ENCODE measurements around the gene SLC5A11.
"Not testable (repeated sequence)": the region's sequence is repeated elsewhere in the genome, so short reads cannot be mapped to it uniquely, and the experiment has no call there.

The SLC5A11 gene

DNA sequence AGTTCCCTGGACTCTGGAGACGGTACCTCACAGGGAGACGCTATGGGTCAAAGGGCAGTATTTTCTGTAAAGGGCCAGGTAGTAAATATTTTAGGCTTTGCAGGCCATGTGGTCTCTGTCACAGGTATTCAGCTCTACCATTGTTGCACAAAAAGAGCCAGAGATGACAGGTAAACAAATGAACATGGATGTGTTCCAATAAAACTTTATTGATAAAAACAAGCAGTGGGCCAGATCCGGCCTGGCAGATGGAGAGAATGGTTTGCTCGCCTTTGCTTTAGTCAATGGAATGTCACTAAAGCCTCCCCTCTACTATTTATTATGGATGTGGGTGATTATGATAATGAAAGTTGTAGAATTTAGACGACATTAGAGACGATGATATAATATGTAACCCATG is 8.9 kb upstream of the SLC5A11 start:
- TF ChIP-seq, protein P1, sequence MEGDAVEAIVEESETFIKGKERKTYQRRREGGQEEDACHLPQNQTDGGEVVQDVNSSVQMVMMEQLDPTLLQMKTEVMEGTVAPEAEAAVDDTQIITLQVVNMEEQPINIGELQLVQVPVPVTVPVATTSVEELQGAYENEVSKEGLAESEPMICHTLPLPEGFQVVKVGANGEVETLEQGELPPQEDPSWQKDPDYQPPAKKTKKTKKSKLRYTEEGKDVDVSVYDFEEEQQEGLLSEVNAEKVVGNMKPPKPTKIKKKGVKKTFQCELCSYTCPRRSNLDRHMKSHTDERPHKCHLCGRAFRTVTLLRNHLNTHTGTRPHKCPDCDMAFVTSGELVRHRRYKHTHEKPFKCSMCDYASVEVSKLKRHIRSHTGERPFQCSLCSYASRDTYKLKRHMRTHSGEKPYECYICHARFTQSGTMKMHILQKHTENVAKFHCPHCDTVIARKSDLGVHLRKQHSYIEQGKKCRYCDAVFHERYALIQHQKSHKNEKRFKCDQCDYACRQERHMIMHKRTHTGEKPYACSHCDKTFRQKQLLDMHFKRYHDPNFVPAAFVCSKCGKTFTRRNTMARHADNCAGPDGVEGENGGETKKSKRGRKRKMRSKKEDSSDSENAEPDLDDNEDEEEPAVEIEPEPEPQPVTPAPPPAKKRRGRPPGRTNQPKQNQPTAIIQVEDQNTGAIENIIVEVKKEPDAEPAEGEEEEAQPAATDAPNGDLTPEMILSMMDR (IDR thresholded peaks at IDR 0.05; ENCODE audit: extremely low read depth, insufficient read depth, missing control alignments), result no peak
- in situ Hi-C loops (cut with MboI; ENCODE audit: low pct_unique_long_range_greater_than_20kb, low sequenced_read_pairs, unreplicated experiment), result no loop called here
- no peak for DNase-seq (ENCODE audit: low spot score)

GRCh38 chr16:24837969-24838368 is 7.8 kb upstream of the SLC5A11 start:
- DNase-seq (ENCODE audit: low spot score), result no peak
- in situ Hi-C loops (cut with MboI; ENCODE audit: low pct_unique_long_range_greater_than_20kb, low sequenced_read_pairs, unreplicated experiment), result no loop called here
- TF ChIP-seq, protein P1 (IDR thresholded peaks at IDR 0.05; ENCODE audit: extremely low read depth, insufficient read depth, missing control alignments), result no peak

DNA sequence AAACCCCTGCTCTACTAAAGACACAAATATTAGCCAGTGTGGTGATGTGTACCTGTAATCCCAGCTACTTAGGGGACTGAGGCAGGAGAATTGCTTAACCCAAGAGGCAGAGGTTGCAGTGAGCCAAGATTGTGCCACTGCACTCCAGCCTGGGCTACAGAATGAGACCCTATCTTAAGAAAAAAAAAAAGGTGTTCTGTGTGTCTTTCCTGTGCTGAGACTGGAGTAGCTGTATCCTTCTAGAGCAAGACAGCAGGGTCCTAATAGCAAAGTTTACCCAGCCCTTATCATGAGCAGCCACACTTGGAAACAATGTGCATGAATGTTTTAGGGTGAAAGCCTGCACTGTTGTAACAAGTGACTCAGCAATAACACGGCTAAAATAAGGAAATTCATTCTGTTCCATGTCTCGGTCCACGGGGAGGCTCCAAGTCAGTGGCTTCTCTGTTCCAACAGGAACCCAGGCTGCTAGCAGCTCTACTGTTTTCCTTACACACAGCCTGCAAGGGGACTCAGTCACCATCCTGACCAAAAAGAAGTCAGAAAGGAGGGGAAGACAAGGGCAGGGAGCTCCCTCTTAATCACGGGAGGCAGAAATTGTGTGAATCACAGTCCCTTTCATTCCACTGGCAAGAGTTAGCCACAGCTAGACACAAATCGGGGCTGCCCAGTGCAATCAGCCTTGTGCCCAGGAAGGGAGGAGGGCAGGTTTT is 7.1 kb upstream of the SLC5A11 start:
- TF ChIP-seq, protein P1 (IDR thresholded peaks at IDR 0.05; ENCODE audit: extremely low read depth, insufficient read depth, missing control alignments), result no peak
- no peak for DNase-seq (ENCODE audit: low spot score)
- in situ Hi-C loops (cut with MboI; ENCODE audit: low pct_unique_long_range_greater_than_20kb, low sequenced_read_pairs, unreplicated experiment), result no loop called here

DNA sequence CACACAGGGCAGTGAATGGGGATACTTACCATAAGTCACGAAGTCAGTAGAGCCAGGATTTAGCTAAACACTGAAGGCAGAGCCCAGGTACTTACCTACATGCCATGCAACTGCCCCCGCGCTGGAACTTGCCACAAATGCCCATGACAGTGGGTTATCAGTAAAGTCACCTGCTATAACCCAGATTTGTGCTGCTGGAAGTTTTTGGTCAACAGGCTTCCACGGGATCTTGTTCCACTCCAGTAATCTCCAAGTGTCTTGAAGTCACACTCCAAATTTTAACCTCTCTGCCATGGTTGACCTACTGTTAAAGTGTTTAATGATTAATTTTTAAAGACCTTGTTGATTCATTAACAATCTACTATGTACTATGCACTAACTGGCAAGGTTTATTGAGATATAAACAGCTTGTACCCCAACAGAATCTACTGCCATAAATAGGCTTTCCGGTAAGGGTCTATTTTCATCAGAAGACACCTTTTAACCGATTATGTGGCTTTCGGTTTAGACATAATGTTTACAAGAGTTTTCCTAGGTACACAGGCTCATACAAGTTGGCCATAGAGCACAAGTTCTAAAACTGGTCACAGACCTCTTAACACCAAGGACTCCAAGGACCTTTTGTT is 6.3 kb upstream of the SLC5A11 start:
- TF ChIP-seq, protein P1 (IDR thresholded peaks at IDR 0.05; ENCODE audit: extremely low read depth, insufficient read depth, missing control alignments), result no peak
- no peak for DNase-seq (ENCODE audit: low spot score)
- in situ Hi-C loops (cut with MboI; ENCODE audit: low pct_unique_long_range_greater_than_20kb, low sequenced_read_pairs, unreplicated experiment), result no loop called here

GRCh38 chr16:24841291-24841690 is 4.5 kb upstream of the SLC5A11 start:
- in situ Hi-C loops (cut with MboI; ENCODE audit: low pct_unique_long_range_greater_than_20kb, low sequenced_read_pairs, unreplicated experiment), result no loop called here
- TF ChIP-seq, protein P1 (IDR thresholded peaks at IDR 0.05; ENCODE audit: extremely low read depth, insufficient read depth, missing control alignments), result no peak
- DNase-seq (ENCODE audit: low spot score), result no peak

DNA sequence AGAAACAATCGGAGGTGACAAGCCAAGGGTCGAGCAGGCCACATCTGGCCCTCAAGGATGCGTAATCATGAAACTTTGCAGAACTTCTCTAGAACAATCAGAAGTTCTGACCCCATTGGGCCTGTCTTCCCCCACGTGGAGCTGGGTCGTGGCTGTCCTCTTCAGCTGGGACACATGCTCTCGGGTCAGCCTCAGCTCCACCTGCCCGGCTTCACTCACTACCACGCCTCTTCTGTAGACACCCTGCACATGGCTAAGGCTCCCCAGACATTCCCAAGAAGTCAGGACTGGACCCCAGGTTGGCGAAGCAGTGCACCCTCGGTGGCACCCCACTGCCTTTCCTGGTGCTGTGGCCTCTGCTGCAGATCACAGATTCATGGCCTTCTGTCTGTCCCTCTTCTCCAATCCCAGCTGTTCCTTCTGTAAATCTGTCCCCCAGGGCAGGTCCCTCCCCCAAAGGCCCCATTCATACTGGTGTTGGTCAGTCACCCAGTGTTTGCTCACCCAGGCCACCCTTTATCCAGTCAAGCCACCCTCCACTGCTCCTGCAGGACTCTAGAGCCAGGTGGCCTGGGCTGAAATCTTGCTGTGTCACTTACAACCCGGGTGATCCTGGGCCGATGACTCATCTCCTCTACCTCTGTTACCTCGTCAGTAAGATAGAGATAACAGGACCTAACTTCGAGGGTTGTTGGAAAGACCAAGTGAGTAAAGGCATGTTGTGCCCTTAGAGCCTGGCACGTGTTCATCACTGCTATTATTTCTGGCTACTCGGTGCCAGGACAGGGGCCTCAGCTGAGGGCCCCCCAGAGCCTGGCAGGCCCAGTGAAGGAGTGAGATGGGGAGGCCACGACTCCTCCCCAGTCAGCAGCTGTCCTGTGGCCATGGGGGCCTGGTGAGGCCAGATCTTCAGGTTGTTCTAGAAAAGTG is 1.4 kb upstream of the SLC5A11 start:
- TF ChIP-seq, protein P1 (IDR thresholded peaks at IDR 0.05; ENCODE audit: extremely low read depth, insufficient read depth, missing control alignments), result no peak
- DNase-seq (ENCODE audit: low spot score), result no peak
- in situ Hi-C loops (cut with MboI; ENCODE audit: low pct_unique_long_range_greater_than_20kb, low sequenced_read_pairs, unreplicated experiment), result no loop called here

GRCh38 chr16:24845031-24845365 is 765 bp upstream of the SLC5A11 start:
- in situ Hi-C loops (cut with MboI; ENCODE audit: low pct_unique_long_range_greater_than_20kb, low sequenced_read_pairs, unreplicated experiment); DNase-seq (ENCODE audit: low spot score): not testable (repeated sequence)

Measured in GM13977 (cell line).